Measurements from ENCODE around the gene HACE1.

GRCh38 chr6:104730450-104730849, 129.3 kb downstream of the HACE1 start:
- no peak for TF ChIP-seq CTCF (IDR thresholded peaks at IDR 0.05)
- TF ChIP-seq POLR2A (IDR thresholded peaks at IDR 0.05): no peak

Data from esophagus squamous epithelium (tissue), 4 donors.